ENCODE measurements around the gene MED22. TPM values are rescaled to one million over a fixed set of nuclear protein-coding genes. Genes with fewer than 3 reads are reported as not detected.

MED22 gene
- total RNA-seq, 1 experiment from 2014 or later = 18.6 TPM

- H3K9me3 ChIP-seq (ENCODE audit: control insufficient read depth in 1 of 2, insufficient read depth in 1 of 2, low read depth in 1 of 2, low read length in 2 of 2) = peaks cover 0 to 10% of the 10 kb centered on the region in 2 experiments; a peak in 1 of 4 replicates
- TF ChIP-seq SP1 (IDR thresholded peaks at IDR 0.05; ENCODE audit: low read depth) (no peak), ATF3 (IDR thresholded peaks at IDR 0.05) (no peak)
- H3K27me3 ChIP-seq (ENCODE audit: insufficient read depth, low read length) = no peaks in the 10 kb centered on the region
- H2AFZ ChIP-seq (ENCODE audit: low read depth, low read length, poor library complexity, severe bottlenecking) = no peak overlapping the region
- H3K4me2 ChIP-seq (ENCODE audit: low read length) = no peak overlapping the region
- intact Hi-C loops (cut with micrococcal nuclease) = no loop called here
- no TSS peak for BruUV-seq (replicated peaks)
- peaks cover 17 to 24% of the 10 kb centered on the region in 2 experiments for H3K4me1 ChIP-seq (ENCODE audit: control insufficient read depth in 1 of 2, insufficient read depth in 2 of 2, low read length in 2 of 2)
- H3K9me2 ChIP-seq (ENCODE audit: insufficient read depth) = no peaks in the 10 kb centered on the region
- H3K27ac ChIP-seq (ENCODE audit: low read depth, low read length) = no peak overlapping the region
- no peak for ATAC-seq
- H3K9ac ChIP-seq (ENCODE audit: low read length) = no peak overlapping the region
- POLR2A ChIA-PET = no interaction called here
- no peaks in the 10 kb centered on the region for H4K20me1 ChIP-seq (ENCODE audit: insufficient read depth)
- no peak overlapping the region for H3K4me3 ChIP-seq (replicated peaks in 1 of 2; ENCODE audit: low read depth in 1 of 2, low read length in 2 of 2)
- RAD21 ChIA-PET (ENCODE audit: low non-redundant PET in 1 of 2, low total read pairs in 2 of 2, uncharacterized antibody in 2 of 2, unreplicated experiment in 2 of 2) = no interaction called here
- DNase-seq (ENCODE audit: low read depth, low spot score) = no peak
- H3K79me2 ChIP-seq (ENCODE audit: insufficient read depth, low read length) = peaks cover 1% of the 10 kb centered on the region; the same call in 1 of the 2 replicates
- CTCF ChIA-PET = no interaction called here
- no peaks in the 10 kb centered on the region for H3K36me3 ChIP-seq (ENCODE audit: control insufficient read depth in 1 of 2, insufficient read depth in 2 of 2, low read length in 2 of 2)
Measured at GRCh38 chr9:133380734-133381133, 32.8 kb upstream of the MED22 start.

GRCh38 chr9:133379153-133380086, 31.5 kb upstream of the MED22 start:
- H3K36me3 ChIP-seq (ENCODE audit: control insufficient read depth in 1 of 2, insufficient read depth in 2 of 2, low read length in 2 of 2) = no peaks in the 10 kb centered on the region
- no peak overlapping the region for H3K4me2 ChIP-seq (ENCODE audit: low read length)
- peaks cover 19 to 29% of the 10 kb centered on the region in 2 experiments for H3K4me1 ChIP-seq (ENCODE audit: control insufficient read depth in 1 of 2, insufficient read depth in 2 of 2, low read length in 2 of 2)
- no peak overlapping the region for H2AFZ ChIP-seq (ENCODE audit: low read depth, low read length, poor library complexity, severe bottlenecking)
- POLR2A ChIA-PET = interaction anchor here (0.6 kb wide), 1 partner anchor 80 kb away, joined by 3 read pairs; the partner anchor contains the start of gene CACFD1
- no peak overlapping the region for H3K27ac ChIP-seq (ENCODE audit: low read depth, low read length)
- H3K9me2 ChIP-seq (ENCODE audit: insufficient read depth) = no peaks in the 10 kb centered on the region
- no peak for DNase-seq (ENCODE audit: low read depth, low spot score)
- intact Hi-C loops (cut with micrococcal nuclease) = no loop called here
- H3K4me3 ChIP-seq (replicated peaks in 1 of 2; ENCODE audit: low read depth in 1 of 2, low read length in 2 of 2) = no peak overlapping the region
- no peaks in the 10 kb centered on the region for H4K20me1 ChIP-seq (ENCODE audit: insufficient read depth)
- no peak for ATAC-seq
- H3K9ac ChIP-seq (ENCODE audit: low read length) = no peak overlapping the region
- CTCF ChIA-PET = interaction anchor here (1.0 kb wide), 1 partner anchor 193 kb away, joined by 3 read pairs; no protein-coding TSS in a partner anchor
- H3K79me2 ChIP-seq (ENCODE audit: insufficient read depth, low read length) = peaks cover 15% of the 10 kb centered on the region
- RAD21 ChIA-PET (ENCODE audit: low non-redundant PET in 1 of 2, low total read pairs in 2 of 2, uncharacterized antibody in 2 of 2, unreplicated experiment in 2 of 2) = no interaction called here
- no peaks in the 10 kb centered on the region for H3K27me3 ChIP-seq (ENCODE audit: insufficient read depth, low read length)
- TF ChIP-seq SP1 (IDR thresholded peaks at IDR 0.05; ENCODE audit: low read depth) (no peak), REST (IDR thresholded peaks at IDR 0.05; ENCODE audit: low read depth) (no peak), SRF (IDR thresholded peaks at IDR 0.05; ENCODE audit: low read depth) (no peak), FOSL1 (IDR thresholded peaks at IDR 0.05; ENCODE audit: low read depth) (no peak), EZH2 (IDR thresholded peaks at IDR 0.05) (no peak), ATF3 (IDR thresholded peaks at IDR 0.05) (no peak), EZH2phosphoT487 (IDR thresholded peaks at IDR 0.05; ENCODE audit: borderline replicate concordance) (no peak), JUND (IDR thresholded peaks at IDR 0.05) (no peak)
- H3K9me3 ChIP-seq (ENCODE audit: control insufficient read depth in 1 of 2, insufficient read depth in 1 of 2, low read depth in 1 of 2, low read length in 2 of 2) = peaks cover 0 to 10% of the 10 kb centered on the region in 2 experiments; a peak in 1 of 4 replicates
- no TSS peak for BruUV-seq (replicated peaks)
